Kidney (tissue), 14 donors: ENCODE results near the gene RRP1. TPM values are rescaled to one million over a fixed set of nuclear protein-coding genes. Genes with fewer than 3 reads are reported as not detected.

Source experiments
- DNase-seq, 5 donors: peaks; one replicate each; pipeline ENCODE4 v3.0.0-alpha.2; 2013 to 2020
- FAIRE-seq: peaks from 2 replicates; lab custom pipeline; 2012; peaks lifted over from hg19 to GRCh38; lab: Jason Lieb, UNC
- H3K27ac ChIP-seq, 2 donors: one replicate each; pipeline ENCODE4 v1.7.0; 2013; ENCODE audit warnings: low read depth in 2 of 2, low read length in 2 of 2, inconsistent platforms in 1 of 2
- H3K27me3 ChIP-seq: one replicate; pipeline ENCODE4 v1.7.1; 2013; ENCODE audit warnings: low read length, inconsistent platforms; ENCODE audit not compliant: control insufficient read depth, insufficient read depth
- H3K36me3 ChIP-seq, 3 donors: one replicate each; pipeline versions ENCODE4 v1.7.0 to v1.7.1; 2013; ENCODE audit warnings: low read length in 3 of 3, control low read depth in 1 of 3, inconsistent platforms in 1 of 3; ENCODE audit not compliant: insufficient read depth in 3 of 3, control insufficient read depth in 2 of 3
- H3K4me1 ChIP-seq, 3 donors: one replicate each; pipeline versions ENCODE4 v1.7.0 to v1.7.1; 2013; ENCODE audit warnings: low read length in 3 of 3, inconsistent platforms in 1 of 3, low read depth in 1 of 3; ENCODE audit not compliant: control insufficient read depth in 2 of 3, insufficient read depth in 2 of 3
- H3K4me3 ChIP-seq, 3 donors: one replicate each; pipeline versions ENCODE4 v1.7.0 to v1.8.1; 2013; ENCODE audit warnings: low read length in 3 of 3, control low read depth in 1 of 3, inconsistent platforms in 1 of 3
- H3K9ac ChIP-seq, 3 donors: one replicate each; pipeline versions ENCODE4 v1.7.0 to v1.7.1; 2013; ENCODE audit warnings: low read length in 3 of 3, control low read depth in 1 of 3, inconsistent platforms in 1 of 3
- H3K9me3 ChIP-seq, 3 donors: one replicate each; pipeline versions ENCODE4 v1.7.0 to v1.7.1; 2013; ENCODE audit warnings: low read length in 3 of 3, control low read depth in 1 of 3, inconsistent platforms in 1 of 3; ENCODE audit not compliant: control insufficient read depth in 2 of 3, insufficient read depth in 1 of 3
- CTCF ChIP-seq: IDR thresholded peaks from 3 replicates; pipeline ENCODE4 v1.5.1; 2012; ENCODE audit warnings: mild to moderate bottlenecking, moderate library complexity, borderline replicate concordance; ENCODE audit not compliant: insufficient read depth; ENCODE audit errors: extremely low read depth
- intact Hi-C: fragments of 100-400 bp; cut with DNase I; formaldehyde crosslinking; loops from one replicate; pipeline ENCODE4 v1.11.1; 2022
- polyA plus RNA-seq: library from polyadenylated mRNA; stranded (reverse); fragments of 350-450 nt; fragmentation: Illumina TruSeq; extraction: RNeasy Lipid Tissue Mini Kit (QIAGEN cat#74804); gene quantifications from one replicate; pipeline ENCODE4 v1.2.3, GENCODE V29; 2014; ENCODE audit warnings: low read depth, low replicate concordance; ENCODE audit not compliant: insufficient read depth
- total RNA-seq: library from RNA; stranded (reverse); fragmentation: NEBNext Ultra II Directional; extraction: Animal tissue kit (Norgen Biotek cat#: 25700); gene quantifications from one replicate; pipeline ENCODE4 v1.2.1, GENCODE V29; 2021
- donor health status: control.
- donor health status: control.
- donor health status: control.
- donor health status: control.
- donor health status: control.
- donor health status: DM: yes; HTN: yes; CAD: no.
- donor health status: Normal renal cell carcinoma (clear cell type).

The RRP1 gene
- total and polyA plus RNA-seq, 2 donors from 2014 or later, result 12.9 to 18.7 TPM

- peak in 1 of 5 donors; percentile 70 for DNase-seq
- Histone ChIP-seq H3K9ac (no peak overlapping the region), H3K4me3 (no peak overlapping the region), H3K27me3 (no peaks in the 10 kb centered on the region), H3K4me1 (no peaks in the 10 kb centered on the region), H3K9me3 (no peaks in the 10 kb centered on the region), H3K27ac (no peak overlapping the region), H3K36me3 (peaks cover 2 to 47% (median 20%) of the 10 kb centered on the region in 3 donors)
- intact Hi-C loops, result no loop called here
- no peak for FAIRE-seq
- TF ChIP-seq CTCF, result no peak
Measured at GRCh38 chr21:43800124-43800523, 10.7 kb downstream of the RRP1 start.

- intact Hi-C loops, result no loop called here
- no peaks in the 10 kb centered on the region for H3K4me1 ChIP-seq
- H3K9ac ChIP-seq, result no peak overlapping the region
- no peak overlapping the region for H3K27ac ChIP-seq
- DNase-seq (no peak), FAIRE-seq (no peak)
- no peaks in the 10 kb centered on the region for H3K27me3 ChIP-seq
- H3K9me3 ChIP-seq, result no peaks in the 10 kb centered on the region
- TF ChIP-seq CTCF, result no peak
- H3K4me3 ChIP-seq, result no peak overlapping the region
- H3K36me3 ChIP-seq, result peaks cover 2 to 43% (median 20%) of the 10 kb centered on the region in 3 donors
Measured at GRCh38 chr21:43800566-43800965, 11.2 kb downstream of the RRP1 start.

- Histone ChIP-seq H3K27me3 (no peaks in the 10 kb centered on the region), H3K27ac (no peak overlapping the region), H3K4me3 (no peak overlapping the region), H3K4me1 (no peaks in the 10 kb centered on the region), H3K36me3 (peaks cover 2 to 37% (median 20%) of the 10 kb centered on the region in 3 donors), H3K9me3 (no peaks in the 10 kb centered on the region), H3K9ac (no peak overlapping the region)
- no peak for DNase-seq
- no peak for FAIRE-seq
- TF ChIP-seq CTCF, result no peak
- intact Hi-C loops, result no loop called here
Measured at GRCh38 chr21:43801006-43801783, 11.8 kb downstream of the RRP1 start.
